ENCODE data around the gene ERC2.

The ERC2 gene

GRCh38 chr3:55545995-55546394 is 922.3 kb downstream of the ERC2 start:
- DNase-seq (ENCODE audit: low read depth in 2 of 2, low spot score in 1 of 2) = no peak

- no peak for DNase-seq (ENCODE audit: low read depth in 2 of 2, low spot score in 1 of 2)
These were observed 924.0 kb downstream of the ERC2 start for GRCh38 chr3:55544219-55544618.

GRCh38 chr3:55543181-55543614 is 925.1 kb downstream of the ERC2 start:
- no peak for DNase-seq (ENCODE audit: low read depth in 2 of 2, low spot score in 1 of 2)

GRCh38 chr3:55541456-55541855 is 926.8 kb downstream of the ERC2 start:
- DNase-seq (ENCODE audit: low read depth in 2 of 2, low spot score in 1 of 2) = no peak

- DNase-seq (ENCODE audit: low read depth in 2 of 2, low spot score in 1 of 2) = no peak
These were observed 927.3 kb downstream of the ERC2 start for GRCh38 chr3:55541016-55541415.

- DNase-seq (ENCODE audit: low read depth in 2 of 2, low spot score in 1 of 2) = no peak
These were observed 927.7 kb downstream of the ERC2 start for GRCh38 chr3:55540579-55540978.

- no peak for DNase-seq (ENCODE audit: low read depth in 2 of 2, low spot score in 1 of 2)
These were observed 930.1 kb downstream of the ERC2 start for GRCh38 chr3:55538158-55538557.

- DNase-seq (ENCODE audit: low read depth in 2 of 2, low spot score in 1 of 2) = no peak
These were observed 930.7 kb downstream of the ERC2 start for GRCh38 chr3:55537563-55537962.

GRCh38 chr3:55537129-55537528 is 931.1 kb downstream of the ERC2 start:
- no peak for DNase-seq (ENCODE audit: low read depth in 2 of 2, low spot score in 1 of 2)

- DNase-seq (ENCODE audit: low read depth in 2 of 2, low spot score in 1 of 2) = no peak
These were observed 933.4 kb downstream of the ERC2 start for GRCh38 chr3:55534876-55535275.

- no peak for DNase-seq (ENCODE audit: low read depth in 2 of 2, low spot score in 1 of 2)
These were observed 935.5 kb downstream of the ERC2 start for GRCh38 chr3:55532806-55533205.

- DNase-seq (ENCODE audit: low read depth in 2 of 2, low spot score in 1 of 2) = no peak
These were observed 936.9 kb downstream of the ERC2 start for GRCh38 chr3:55531321-55531720.

- DNase-seq (ENCODE audit: low read depth in 2 of 2, low spot score in 1 of 2) = no peak
These were observed 940.9 kb downstream of the ERC2 start for GRCh38 chr3:55527361-55527760.

GRCh38 chr3:55526332-55527030 is 941.8 kb downstream of the ERC2 start:
- no peak for DNase-seq (ENCODE audit: low read depth in 2 of 2, low spot score in 1 of 2)

GRCh38 chr3:55525436-55525835 is 942.8 kb downstream of the ERC2 start:
- DNase-seq (ENCODE audit: low read depth in 2 of 2, low spot score in 1 of 2) = no peak

- DNase-seq (ENCODE audit: low read depth in 2 of 2, low spot score in 1 of 2) = no peak
These were observed 943.6 kb downstream of the ERC2 start for GRCh38 chr3:55524565-55525244.

GRCh38 chr3:55523471-55523870 is 944.8 kb downstream of the ERC2 start:
- no peak for DNase-seq (ENCODE audit: low read depth in 2 of 2, low spot score in 1 of 2)

- DNase-seq (ENCODE audit: low read depth in 2 of 2, low spot score in 1 of 2) = no peak
These were observed 946.4 kb downstream of the ERC2 start for GRCh38 chr3:55521738-55522421.

- DNase-seq (ENCODE audit: low read depth in 2 of 2, low spot score in 1 of 2) = no peak
These were observed 947.1 kb downstream of the ERC2 start for GRCh38 chr3:55521064-55521737.

- no peak for DNase-seq (ENCODE audit: low read depth in 2 of 2, low spot score in 1 of 2)
These were observed 949.2 kb downstream of the ERC2 start for GRCh38 chr3:55519019-55519418.

- DNase-seq (ENCODE audit: low read depth in 2 of 2, low spot score in 1 of 2) = no peak
These were observed 949.8 kb downstream of the ERC2 start for GRCh38 chr3:55518451-55518850.

Data from stimulated activated CD8-positive, alpha-beta memory T cell treated with anti-CD3 and anti-CD28 coated beads, Interleukin-4, amount 100 ng/mL, for 4 hours (primary cell).